Sciatic nerve (tissue), 2 donors: Measurements from ENCODE around the gene MCC. TPM values are rescaled to one million over a fixed set of nuclear protein-coding genes. Genes with fewer than 3 reads are reported as not detected.
"Not testable (repeated sequence)": the region's sequence is repeated elsewhere in the genome, so short reads cannot be mapped to it uniquely, and the experiment has no call there.

Experiments
- ATAC-seq: fragments of 200-7000 bp; cut with Tn5 transposase; one replicate; pipeline ENCODE4 v1.9.1; 2020; ENCODE audit warnings: mild to moderate bottlenecking, moderate library complexity
- DNase-seq: peaks from one replicate; pipeline ENCODE4 v3.0.0-alpha.2; 2020; ENCODE audit warnings: low spot score
- intact Hi-C: fragments of 100-400 bp; cut with DNase I; formaldehyde crosslinking; loops from one replicate; pipeline ENCODE4 v1.14.2; 2022
- total RNA-seq: library from RNA; stranded (reverse); fragmentation: NEBNext Ultra II Directional; extraction: Animal tissue kit (Norgen Biotek cat#: 25700); gene quantifications from one replicate; pipeline ENCODE4 v1.2.1, GENCODE V29; 2021
- donor health status: DM: no; HTN: no; CAD: no.
- donor health status: DM: no; HTN: no; CAD: no.

Gene MCC
- total RNA-seq, 1 donor from 2014 or later: 41.9 TPM

DNA sequence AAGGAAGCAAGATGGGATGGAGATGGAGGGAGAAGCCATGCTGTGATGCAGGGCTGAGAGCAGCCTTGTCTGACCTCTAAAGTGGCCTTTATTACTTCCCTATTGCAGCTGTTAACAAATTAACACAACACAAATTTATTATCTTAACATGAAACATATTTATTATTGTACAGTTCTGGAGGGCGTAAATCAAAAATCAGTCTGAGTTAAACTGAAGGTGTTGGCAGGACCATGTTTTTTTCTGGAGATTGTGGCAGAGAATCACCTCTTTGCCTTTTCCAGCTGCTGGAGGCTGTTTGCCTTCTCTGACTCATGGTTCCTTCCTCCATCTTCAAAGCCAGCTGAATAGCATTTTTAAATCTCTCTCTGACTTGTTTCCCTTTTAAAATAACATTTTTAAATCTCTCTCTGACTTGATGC is 7.2 kb upstream of the MCC start:
- intact Hi-C loops: loop anchor here (5.0 kb wide), 1 partner anchor 497 kb away; no protein-coding TSS in a partner anchor
- ATAC-seq (no peak), DNase-seq (no peak)

- intact Hi-C loops: no loop called here
- ATAC-seq: no peak
Observed at GRCh38 chr5:113493446-113493845, 5.2 kb upstream of the MCC start.

DNA sequence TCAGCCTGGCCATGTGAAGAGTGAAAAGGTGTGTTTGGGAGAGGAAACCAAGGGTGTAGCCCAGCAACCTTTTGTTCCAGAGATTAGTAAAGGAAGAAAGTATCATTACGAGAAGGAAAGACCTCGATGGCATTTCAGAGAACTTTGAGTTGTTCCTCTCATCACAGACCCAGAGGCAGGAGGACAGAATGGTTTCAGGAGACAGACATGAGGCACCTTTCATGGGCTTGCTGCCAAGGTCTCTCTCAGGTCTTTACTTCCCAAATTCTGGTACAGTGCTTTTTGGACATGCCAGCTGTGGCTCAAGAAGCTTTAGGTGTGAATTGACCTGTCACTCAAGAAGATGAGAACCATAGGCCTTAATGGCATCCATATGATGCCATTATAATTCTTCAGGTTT is 2.8 kb upstream of the MCC start:
- no peak for DNase-seq
- ATAC-seq: no peak

More at GRCh38 chr5:113493446-113493845, 5.2 kb upstream of the MCC start:
- DNase-seq: no peak

GRCh38 chr5:113490317-113490716 is 2.1 kb upstream of the MCC start:
- ATAC-seq: no peak
- intact Hi-C loops: no loop called here
- no peak for DNase-seq

More for the DNA sequence above, 2.8 kb upstream of the MCC start:
- intact Hi-C loops: no loop called here

- ATAC-seq: peak; percentile 94
- DNase-seq: no peak
- intact Hi-C loops: no loop called here
Observed at GRCh38 chr5:113489299-113489698, 1.0 kb upstream of the MCC start.

DNA sequence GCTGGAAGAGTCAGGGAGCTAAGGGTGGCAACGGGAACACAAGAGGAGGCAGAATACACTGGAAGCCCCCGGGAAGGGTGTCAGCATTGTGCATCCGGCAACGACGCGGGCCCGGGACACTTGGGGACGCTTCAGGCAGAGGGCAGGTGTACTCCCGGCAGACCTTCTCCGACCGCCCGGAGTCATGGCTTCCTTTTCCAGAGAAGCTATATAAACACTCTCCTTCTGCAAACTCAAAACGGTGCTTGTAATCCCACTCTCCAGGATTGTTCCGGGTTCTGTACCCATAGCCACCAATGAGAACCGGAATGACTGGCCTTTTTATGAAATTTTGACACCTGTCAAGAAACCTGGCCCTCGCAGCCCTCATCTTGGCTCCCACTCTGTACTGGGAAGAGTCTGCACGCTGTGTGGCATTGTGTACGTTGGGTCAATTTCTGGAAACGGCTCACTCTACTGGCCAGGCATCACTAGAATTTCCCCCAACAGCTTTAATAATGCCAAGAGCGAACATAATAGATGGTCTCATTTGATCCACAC is 462 bp upstream of the MCC start:
- intact Hi-C loops: no loop called here
- ATAC-seq (peak; percentile 18), DNase-seq (no peak)

GRCh38 chr5:113487416-113487780 is 855 bp downstream of the MCC start:
- intact Hi-C loops: no loop called here
- DNase-seq: peak; percentile 61
- peak; percentile 6 for ATAC-seq

DNA sequence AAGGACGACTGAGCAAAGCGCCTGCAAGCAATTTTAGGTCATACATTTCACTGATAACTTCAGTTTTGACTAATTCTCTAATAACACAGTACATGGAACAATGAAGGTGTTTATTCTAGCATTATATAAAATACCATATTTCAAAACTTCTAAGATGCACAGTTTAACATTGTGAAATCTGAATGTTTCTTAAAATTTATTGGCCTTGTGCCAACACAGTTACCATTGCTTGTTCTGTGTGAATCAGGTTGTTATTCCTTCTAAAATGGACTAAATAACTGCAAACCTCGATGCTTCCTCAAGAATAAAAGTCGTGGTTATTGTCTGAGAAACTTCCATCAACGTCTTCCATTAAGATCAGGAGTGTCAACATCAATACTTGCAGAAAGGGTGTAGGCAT is 8.0 kb downstream of the MCC start:
- DNase-seq (no peak), ATAC-seq (no peak)
- intact Hi-C loops: no loop called here

DNA sequence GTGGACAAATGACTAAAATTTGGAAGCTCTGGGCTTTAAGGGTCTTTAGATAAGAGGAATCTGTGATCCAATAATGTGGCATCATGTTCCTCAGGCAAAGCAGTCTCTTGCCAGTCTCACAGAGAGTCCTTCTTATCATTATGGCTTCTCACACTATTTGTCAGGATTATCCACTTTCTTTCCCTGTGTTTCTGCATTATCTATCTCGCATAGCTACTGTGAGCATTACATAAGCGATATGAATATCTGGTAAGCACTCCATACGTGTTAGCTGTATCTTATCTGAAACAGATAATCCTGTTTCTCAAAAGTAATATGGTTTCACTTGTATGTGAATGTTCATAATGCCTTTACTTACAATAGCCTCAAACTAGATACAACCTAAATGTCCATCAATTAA is 9.6 kb downstream of the MCC start:
- DNase-seq (no peak), ATAC-seq (no peak)
- intact Hi-C loops: no loop called here

- ATAC-seq: no peak
- DNase-seq: no peak
- intact Hi-C loops: no loop called here
Observed at GRCh38 chr5:113474100-113474728, 14.0 kb downstream of the MCC start.

- intact Hi-C loops: no loop called here
Observed at GRCh38 chr5:113463032-113463431, 25.2 kb downstream of the MCC start.

DNA sequence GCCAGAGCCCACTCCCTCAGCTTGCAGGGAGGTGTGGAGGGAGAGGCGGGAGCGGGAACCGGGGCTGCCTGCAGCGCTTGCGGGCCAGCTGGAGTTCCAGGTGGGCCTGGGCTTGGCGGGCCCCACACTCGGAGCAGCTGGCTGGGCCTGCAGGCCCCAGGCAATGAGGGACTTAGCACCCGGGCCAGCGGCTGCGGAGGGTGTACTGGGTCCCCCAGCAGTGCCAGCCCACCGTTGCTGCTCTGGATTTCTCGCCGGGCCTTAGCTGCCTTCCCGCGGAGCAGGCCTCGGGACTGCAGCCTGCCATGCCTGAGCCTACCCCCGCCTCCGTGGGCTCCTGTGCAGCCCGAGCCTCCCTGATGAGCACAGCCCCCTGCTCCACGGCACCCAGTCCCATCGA is 31.1 kb downstream of the MCC start:
- DNase-seq, ATAC-seq, intact Hi-C loops: not testable (repeated sequence)

More at GRCh38 chr5:113463032-113463431, 25.2 kb downstream of the MCC start:
- ATAC-seq (no peak), DNase-seq (no peak)

DNA sequence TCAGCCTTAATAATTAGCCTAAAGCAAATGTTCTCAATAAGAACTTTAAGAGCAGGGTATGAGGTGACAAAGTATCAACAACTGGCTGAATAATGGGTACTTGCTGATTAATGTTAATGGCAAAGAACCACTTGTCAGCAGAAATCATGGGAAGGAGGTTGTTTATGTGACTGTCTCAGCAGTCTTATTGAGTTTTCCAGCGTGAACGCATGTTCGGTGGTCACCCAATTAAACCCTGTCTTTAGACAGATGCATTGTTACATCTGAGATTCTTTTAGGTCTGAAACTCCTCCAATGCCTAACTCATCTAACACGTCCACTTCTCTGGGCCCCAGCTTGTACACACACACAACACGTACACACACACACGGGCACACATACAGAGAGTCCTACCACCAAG is 35.3 kb downstream of the MCC start:
- intact Hi-C loops: no loop called here
- ATAC-seq: no peak
- no peak for DNase-seq

DNA sequence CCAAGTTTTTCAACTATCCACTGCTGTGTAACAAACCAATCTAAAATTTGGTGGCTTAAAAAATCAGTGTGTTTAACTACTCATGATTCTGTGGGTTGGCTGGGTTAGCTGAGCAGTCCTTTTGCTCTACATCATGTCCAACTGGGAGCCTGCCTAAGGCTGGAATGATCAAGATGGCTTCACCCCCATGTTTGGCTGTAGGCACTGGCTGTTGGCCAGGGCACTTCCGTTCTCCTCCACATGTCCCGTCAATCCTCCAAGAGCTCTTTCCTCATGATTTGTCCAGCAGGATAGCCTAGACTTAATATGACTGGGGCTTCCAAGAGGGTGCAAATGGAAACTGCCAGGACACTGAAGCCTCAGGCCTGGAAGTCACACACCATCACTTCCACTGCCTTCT is 36.5 kb downstream of the MCC start:
- no peak for DNase-seq

DNA sequence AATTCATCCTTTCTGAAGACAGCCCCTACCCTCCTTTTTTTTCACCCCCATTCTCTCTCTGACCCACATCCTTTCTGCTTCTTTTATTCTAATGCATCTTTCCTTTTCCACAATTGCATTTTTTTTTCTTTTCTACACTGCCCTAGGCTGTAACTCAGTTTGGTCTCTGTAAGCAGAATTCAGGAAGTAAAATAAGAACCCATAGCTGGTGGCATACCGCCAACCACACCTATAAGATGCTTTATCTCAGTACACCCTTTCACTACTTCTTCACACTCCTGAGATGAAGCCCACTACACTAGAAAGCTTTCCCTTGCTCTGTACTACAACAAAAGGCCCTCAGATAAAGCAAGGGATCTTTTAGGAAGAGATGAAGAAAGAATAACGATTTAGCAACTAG is 37.3 kb downstream of the MCC start:
- no peak for DNase-seq
- intact Hi-C loops: no loop called here
- ATAC-seq: no peak

More for the DNA sequence above, 36.5 kb downstream of the MCC start:
- intact Hi-C loops: no loop called here
- ATAC-seq: no peak

DNA sequence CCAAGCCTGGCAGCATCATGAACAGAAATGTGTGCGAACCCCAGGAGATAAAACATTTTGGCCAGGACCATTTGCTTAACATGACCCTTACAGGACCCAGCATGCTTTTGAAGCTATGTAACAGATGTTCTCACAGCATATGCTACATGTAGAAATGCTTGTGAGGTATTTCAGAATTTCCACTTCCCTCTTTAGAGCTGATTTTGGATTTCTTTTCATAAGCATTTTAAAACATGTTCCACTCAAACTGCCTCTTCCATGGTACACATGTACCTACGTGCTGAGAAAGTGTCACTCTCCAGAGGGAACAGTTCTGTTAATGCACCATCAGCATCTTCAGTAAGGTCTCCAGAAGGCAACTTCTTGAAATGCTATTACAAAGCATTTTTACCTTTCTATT is 37.8 kb downstream of the MCC start:
- intact Hi-C loops: no loop called here
- DNase-seq: no peak
- no peak for ATAC-seq

DNA sequence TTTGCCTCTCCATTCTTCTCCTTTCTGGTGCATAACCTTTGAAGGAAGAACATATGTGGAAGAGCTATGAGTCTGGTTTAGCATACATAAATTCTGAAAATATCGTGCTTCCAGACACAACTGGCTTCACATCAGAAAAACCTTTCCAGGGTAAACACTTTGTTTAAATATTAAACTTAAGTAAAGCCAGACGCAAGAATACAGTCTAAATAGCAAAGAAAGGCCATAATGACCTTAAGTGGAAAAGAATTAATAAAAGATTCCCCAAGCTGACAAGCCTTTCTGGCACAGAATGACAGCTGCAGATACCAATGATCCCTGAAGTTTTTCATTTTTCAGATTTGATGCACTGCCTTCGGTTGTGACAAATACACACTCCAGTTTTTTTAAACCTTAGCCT is 40.0 kb downstream of the MCC start:
- intact Hi-C loops: no loop called here
- ATAC-seq (no peak), DNase-seq (no peak)

- intact Hi-C loops: no loop called here
- no peak for DNase-seq
- ATAC-seq: no peak
Observed at GRCh38 chr5:113447498-113448050, 40.7 kb downstream of the MCC start.

DNA sequence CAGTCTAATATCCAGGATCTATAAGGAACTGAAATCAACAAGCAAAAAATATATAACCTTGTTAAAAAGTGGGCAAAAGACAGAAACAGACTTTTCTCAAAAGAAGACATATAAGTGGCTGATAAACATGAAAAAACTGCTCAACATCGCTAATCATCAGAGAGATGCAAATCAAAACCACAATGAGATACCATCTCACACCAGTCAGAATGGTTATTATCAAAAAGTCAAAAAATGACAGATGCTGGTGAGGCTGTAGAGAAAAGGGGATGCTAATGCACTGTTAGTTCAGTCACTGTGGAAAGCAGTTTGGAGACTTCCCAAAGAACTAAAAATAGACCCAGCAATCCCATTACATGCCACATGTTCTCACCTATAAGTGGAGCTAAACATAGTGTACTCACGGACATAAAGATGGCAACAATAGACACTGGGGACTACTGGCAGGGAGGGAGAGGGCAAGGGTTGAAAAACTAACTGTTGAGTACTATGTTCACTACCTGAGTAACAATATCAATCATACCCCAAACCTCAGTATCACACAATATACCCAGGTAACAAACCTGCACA is 41.8 kb downstream of the MCC start:
- no peak for DNase-seq
- intact Hi-C loops: no loop called here
- no peak for ATAC-seq

- ATAC-seq (no peak), DNase-seq (no peak)
- intact Hi-C loops: no loop called here
Observed at GRCh38 chr5:113437111-113437510, 51.1 kb downstream of the MCC start.

DNA sequence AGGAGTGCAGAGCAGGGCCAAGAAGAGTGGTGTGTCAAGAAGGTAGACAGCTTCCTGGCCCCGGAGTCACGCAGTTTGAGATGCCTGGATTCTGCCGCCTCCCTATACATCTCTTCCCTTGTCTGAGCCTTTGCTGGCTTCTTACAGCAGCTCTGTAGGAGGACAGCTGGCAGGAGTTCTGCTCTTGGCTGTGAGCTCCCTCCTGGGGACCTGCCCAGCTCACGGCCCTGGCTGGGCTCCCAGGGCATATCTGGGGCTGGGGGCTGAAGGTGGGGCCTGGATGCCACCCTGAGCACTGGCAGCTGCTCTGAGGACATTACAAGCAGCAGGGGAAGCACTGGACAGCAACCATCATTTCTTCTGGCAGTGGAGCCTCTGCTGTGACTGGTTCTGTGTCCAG is 52.7 kb downstream of the MCC start:
- intact Hi-C loops: no loop called here
- DNase-seq: no peak
- ATAC-seq: no peak
